WTC11 (cell line): ENCODE results near the gene GLS. TPM values are rescaled to one million over a fixed set of nuclear protein-coding genes. Genes with fewer than 3 reads are reported as not detected.

ENCODE experiments used
- ATAC-seq: fragments of 200-7000 bp; cut with Tn5 transposase; 2 replicates; pipeline ENCODE4 v1.10.0; 2021; ENCODE audit warnings: mild to moderate bottlenecking, moderate library complexity
- CTCF ChIA-PET: fragments of 300-600 bp; sonication (Branson Sonifier 250); formaldehyde crosslinking; loops from one replicate; lab custom pipeline; 2021; ENCODE audit warnings: antibody characterized with exemption; lab: Charles Lee
- POLR2A ChIA-PET: fragments of 350-600 bp; sonication (Branson Sonifier 250); formaldehyde crosslinking; loops from one replicate; lab custom pipeline; 2021; ENCODE audit warnings: antibody characterized with exemption; lab: Charles Lee
- DNase-seq: peaks from one replicate; pipeline ENCODE4 v3.0.0; 2021; ENCODE audit warnings: low spot score
- H3K27ac Mint-ChIP-seq: 2 replicates; pipeline ENCODE4 v1.8.0; 2021; ENCODE audit warnings: mixed read lengths
- H3K27me3 Mint-ChIP-seq: 2 replicates; pipeline ENCODE4 v1.8.0; 2021; ENCODE audit warnings: low read depth, mild to moderate bottlenecking, moderate library complexity, mixed read lengths
- H3K36me3 Mint-ChIP-seq: 2 replicates; pipeline ENCODE4 v1.8.0; 2021; ENCODE audit warnings: mixed read lengths
- H3K4me1 Mint-ChIP-seq: 2 replicates; pipeline ENCODE4 v1.8.0; 2022; ENCODE audit warnings: mixed read lengths
- H3K4me3 Mint-ChIP-seq: 2 replicates; pipeline ENCODE4 v1.8.0; 2021; ENCODE audit warnings: mild to moderate bottlenecking, moderate library complexity, mixed read lengths
- H3K9me3 Mint-ChIP-seq: 2 replicates; pipeline ENCODE4 v1.8.0; 2021; ENCODE audit warnings: mixed read lengths
- CDX4 ChIP-seq: fragments of 250-450 bp; sonication (Bioruptor Pico); IDR thresholded peaks from 2 replicates; pipeline ENCODE4 v1.9.0; 2021; ENCODE audit warnings: moderate library complexity, mild to moderate bottlenecking, inconsistent platforms, borderline replicate concordance
- ERG ChIP-seq: fragments of 250-450 bp; sonication (Bioruptor Pico); IDR thresholded peaks from 2 replicates; pipeline ENCODE4 v1.8.0; 2021; ENCODE audit warnings: mild to moderate bottlenecking
- NFE2L1 ChIP-seq: sonication (generic); formaldehyde crosslinking; IDR thresholded peaks from 2 replicates; pipeline ENCODE4 v1.8.1; 2023; ENCODE audit warnings: missing genetic modification reagents
- NFYB ChIP-seq: sonication (generic); formaldehyde crosslinking; conservative IDR thresholded peaks from 2 replicates; pipeline ENCODE4 v1.8.0; 2022; ENCODE audit warnings: low read depth, missing genetic modification reagents
- PRDM15 ChIP-seq: sonication (generic); formaldehyde crosslinking; IDR thresholded peaks from 2 replicates; pipeline ENCODE4 v1.8.0; 2022; ENCODE audit warnings: missing genetic modification reagents
- RORB ChIP-seq: fragments of 250-450 bp; sonication (Bioruptor Pico); IDR thresholded peaks from 2 replicates; pipeline ENCODE4 v1.9.0; 2021; ENCODE audit warnings: mild to moderate bottlenecking
- TEAD1 ChIP-seq: sonication (generic); formaldehyde crosslinking; IDR thresholded peaks from 2 replicates; pipeline ENCODE4 v1.8.0; 2022; ENCODE audit warnings: mild to moderate bottlenecking, missing genetic modification reagents
- ZNF281 ChIP-seq: sonication (generic); formaldehyde crosslinking; IDR thresholded peaks from 2 replicates; pipeline ENCODE4 v1.8.0; 2023; ENCODE audit warnings: mild to moderate bottlenecking, missing genetic modification reagents
- ZNF416 ChIP-seq: fragments of 250-450 bp; sonication (Bioruptor Pico); IDR thresholded peaks from 2 replicates; pipeline ENCODE4 v1.9.0; 2021; ENCODE audit warnings: mild to moderate bottlenecking, inconsistent platforms
- ZNF425 ChIP-seq: fragments of 250-450 bp; sonication (Bioruptor Pico); conservative IDR thresholded peaks from 2 replicates; pipeline ENCODE4 v1.9.0; 2021; ENCODE audit warnings: mild to moderate bottlenecking
- ZNF532 ChIP-seq: fragments of 250-450 bp; sonication (Bioruptor Pico); IDR thresholded peaks from 2 replicates; pipeline ENCODE4 v1.9.0; 2021; ENCODE audit warnings: mild to moderate bottlenecking, borderline replicate concordance
- total RNA-seq: library from RNA; stranded (reverse); gene quantifications from 3 replicates; pipeline ENCODE4 v1.2.3, GENCODE V29; 2021

GLS gene
- total RNA-seq, 1 experiment from 2014 or later, result 115 TPM

- TF ChIP-seq PRDM15 (CRISPR knock-in tag), result no peak
- TF ChIP-seq, all 79 proteins: peak for 0
These were observed 105.8 kb downstream of the GLS start (continued) for GRCh38 chr2:190986221-190986953.

- Mint-ChIP-seq H3K4me1 (0 out of 2 replicates have a peak, but pooled peaks cover 2% of the 10 kb centered on the region), H3K4me3 (no peak overlapping the region), H3K9me3 (no peaks in the 10 kb centered on the region), H3K27ac (no peak overlapping the region), H3K36me3 (peaks cover 82% of the 10 kb centered on the region), H3K27me3 (no peaks in the 10 kb centered on the region)
- TF ChIP-seq ZNF416 (CRISPR knock-in tag) (no peak), ZNF281 (CRISPR knock-in tag) (no peak), TEAD1 (no peak), ERG (CRISPR knock-in tag) (no peak), CDX4 (no peak), NFYB (CRISPR knock-in tag) (no peak), ZNF532 (CRISPR knock-in tag) (no peak), ZNF425 (no peak), RORB (CRISPR knock-in tag) (no peak), NFE2L1 (CRISPR knock-in tag) (no peak)
- CTCF ChIA-PET, result no interaction called here
- ATAC-seq, result no peak
- POLR2A ChIA-PET, result no interaction called here
- no peak for DNase-seq
These were observed 106.5 kb downstream of the GLS start for GRCh38 chr2:190987116-190987515.
